Erythroblast (primary cell): ENCODE measurements around the gene TRMT11.

ENCODE experiments used
- GATA1 ChIP-seq: IDR thresholded peaks from 2 replicates; pipeline ENCODE4 v1.6.1; 2011; ENCODE audit warnings: low read depth, mild to moderate bottlenecking, control low read depth, low read length, moderate library complexity
- POLR2A ChIP-seq: IDR thresholded peaks from 2 replicates; pipeline ENCODE4 v1.6.1; 2011; ENCODE audit warnings: mild to moderate bottlenecking, low read length

DNA sequence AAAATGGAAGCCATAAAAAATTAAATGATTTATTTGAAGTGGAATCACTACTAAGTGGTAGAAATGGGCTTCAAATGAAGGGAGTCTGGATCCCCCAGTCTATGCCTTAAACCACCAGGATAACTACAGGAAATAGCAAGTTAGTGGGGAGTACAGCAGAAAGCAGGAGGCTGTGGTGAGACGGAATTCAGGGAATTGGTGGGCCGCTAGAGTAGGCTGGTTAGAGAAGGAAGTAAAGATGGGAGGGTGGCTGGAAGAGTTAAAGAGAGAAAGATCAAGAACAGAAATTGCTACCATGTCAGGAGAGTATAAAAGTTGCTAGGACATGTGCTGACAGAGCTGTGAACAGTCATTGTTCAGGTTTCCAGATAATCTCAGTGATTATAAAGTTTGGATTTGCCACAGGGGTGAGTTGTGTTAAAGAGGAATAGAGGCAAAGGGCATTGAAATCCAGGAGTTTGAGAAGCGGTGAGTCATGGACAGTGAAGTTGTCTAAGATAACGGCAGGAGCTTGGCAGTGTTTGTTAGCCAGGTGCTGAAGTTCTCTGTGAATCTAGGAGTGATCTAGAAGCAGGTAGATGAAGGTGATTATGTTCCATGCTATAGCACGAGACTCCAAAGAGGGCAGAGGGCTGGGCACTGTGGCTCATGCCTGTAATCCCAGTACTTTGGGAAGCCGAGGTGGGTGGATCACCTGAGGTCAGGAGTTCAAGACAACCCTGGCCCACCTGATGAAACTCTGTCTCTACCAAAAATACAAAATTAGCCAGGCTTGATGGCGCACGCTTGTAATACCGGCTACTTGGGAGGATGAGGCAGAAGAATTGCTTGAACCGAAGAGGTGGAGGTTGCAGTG is 43.4 kb upstream of the TRMT11 start:
- TF ChIP-seq POLR2A (no peak), GATA1 (no peak)
